SU-DHL-6 (cell line): ENCODE data around the gene EIF3F.

Experiments
- H2AFZ ChIP-seq: fragments of 200-600 bp; sonication (generic); 2 replicates; pipeline ENCODE4 v1.6.1; 2014; ENCODE audit warnings: low read depth, mild to moderate bottlenecking, moderate library complexity, mixed read lengths, antibody characterized with exemption, low read length; ENCODE audit not compliant: severe bottlenecking
- H3F3A ChIP-seq: fragments of 200-600 bp; shearing (Covaris generic); 2 replicates; pipeline ENCODE4 v1.6.0; 2016; ENCODE audit warnings: antibody characterized with exemption, mild to moderate bottlenecking; ENCODE audit not compliant: insufficient read depth
- H3K27ac ChIP-seq: fragments of 200-600 bp; sonication (generic); 2 replicates; pipeline ENCODE4 v1.5.1; 2016; ENCODE audit warnings: low read depth, mild to moderate bottlenecking, low read length, moderate library complexity, mixed read lengths
- H3K27me3 ChIP-seq: fragments of 200-600 bp; sonication (generic), shearing (Covaris generic); 2 replicates; pipeline ENCODE4 v1.6.0; 2014; ENCODE audit warnings: mild to moderate bottlenecking, low read length
- H3K36me3 ChIP-seq: fragments of 200-600 bp; sonication (generic); 2 replicates; pipeline ENCODE4 v1.6.1; 2014; ENCODE audit warnings: mild to moderate bottlenecking, low read length, mixed read lengths
- H3K4me2 ChIP-seq: fragments of 300-600, 200-600 bp; shearing (Covaris generic), sonication (generic); 2 replicates; pipeline ENCODE4 v1.6.0; 2014; ENCODE audit warnings: low read length, low read depth, mild to moderate bottlenecking; ENCODE audit not compliant: poor library complexity, severe bottlenecking
- H3K4me3 ChIP-seq: fragments of 200-600 bp; sonication (generic); 2 replicates; pipeline ENCODE4 v1.5.1; 2014; ENCODE audit warnings: antibody characterized with exemption, low read length, mild to moderate bottlenecking, mixed read lengths; ENCODE audit not compliant: insufficient read depth, poor library complexity, severe bottlenecking
- H3K79me2 ChIP-seq: fragments of 200-600 bp; sonication (generic); 2 replicates; pipeline ENCODE4 v1.6.1; 2014; ENCODE audit warnings: mild to moderate bottlenecking, low read length, moderate library complexity; ENCODE audit not compliant: insufficient read depth
- H3K9ac ChIP-seq: fragments of 200-600 bp; sonication (generic); 2 replicates; pipeline ENCODE4 v1.7.0; 2014; ENCODE audit warnings: mild to moderate bottlenecking, low read length
- H3K9me2 ChIP-seq: fragments of 200-600 bp; sonication (generic); replicated peaks from 2 replicates; pipeline ENCODE4 v1.6.1; 2014; ENCODE audit warnings: low read length; ENCODE audit not compliant: insufficient read depth
- H3K9me3 ChIP-seq: fragments of 200-600 bp; sonication (generic); 2 replicates; pipeline ENCODE4 v1.6.1; 2014; ENCODE audit warnings: low read length, mixed read lengths; ENCODE audit not compliant: insufficient read depth
- H4K20me1 ChIP-seq: fragments of 200-600 bp; sonication (generic); 2 replicates; pipeline ENCODE4 v1.6.1; 2014; ENCODE audit warnings: low read depth, mild to moderate bottlenecking, antibody characterized with exemption, low read length, moderate library complexity, mixed read lengths
- EZH2phosphoT487 ChIP-seq: fragments of 200-600 bp; sonication (generic), shearing (Covaris generic); conservative IDR thresholded peaks from 2 replicates; pipeline ENCODE4 v1.6.1; 2018; ENCODE audit warnings: mild to moderate bottlenecking, antibody characterized with exemption, low read length, moderate library complexity, mixed read lengths
- TF ChIP-seq, protein P1 (sequence below): fragments of 200-600 bp; sonication (generic); IDR thresholded peaks from one replicate; pipeline ENCODE4 v1.5.1; 2017; ENCODE audit warnings: antibody characterized with exemption, mild to moderate bottlenecking, low read length, moderate library complexity; ENCODE audit not compliant: insufficient read depth, poor library complexity, severe bottlenecking

The EIF3F gene

DNA sequence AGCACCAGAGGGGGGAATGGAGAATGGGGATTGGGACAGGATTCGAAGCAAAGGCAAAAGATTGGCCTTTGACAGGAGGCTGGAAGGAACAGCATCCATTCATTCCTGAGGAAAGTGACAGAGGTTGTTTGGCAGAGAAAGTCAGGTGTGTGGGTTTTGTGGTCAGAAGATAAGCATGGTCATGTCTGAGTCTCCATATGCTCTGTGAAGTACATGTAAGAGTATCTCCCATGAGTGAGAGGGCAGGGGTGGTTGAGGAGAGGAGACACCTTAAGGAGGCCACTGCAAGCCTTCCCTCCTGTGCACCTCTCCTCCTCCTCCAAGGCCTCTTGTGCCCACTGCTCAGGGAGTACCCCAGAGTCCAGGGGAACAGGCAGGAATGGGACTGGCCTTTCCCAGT, 20.0 kb upstream of the EIF3F start:
- Histone ChIP-seq H3K4me3 (no peak overlapping the region), H3K79me2 (no peaks in the 10 kb centered on the region), H4K20me1 (no peaks in the 10 kb centered on the region), H3K27ac (no peak overlapping the region), H3K9ac (no peak overlapping the region), H3K9me3 (no peaks in the 10 kb centered on the region), H3K4me2 (no peak overlapping the region), H3K27me3 (no peaks in the 10 kb centered on the region), H3F3A (no peaks in the 10 kb centered on the region), H3K36me3 (no peaks in the 10 kb centered on the region), H2AFZ (no peak overlapping the region), H3K9me2 (no peaks in the 10 kb centered on the region)
- TF ChIP-seq, protein P1, sequence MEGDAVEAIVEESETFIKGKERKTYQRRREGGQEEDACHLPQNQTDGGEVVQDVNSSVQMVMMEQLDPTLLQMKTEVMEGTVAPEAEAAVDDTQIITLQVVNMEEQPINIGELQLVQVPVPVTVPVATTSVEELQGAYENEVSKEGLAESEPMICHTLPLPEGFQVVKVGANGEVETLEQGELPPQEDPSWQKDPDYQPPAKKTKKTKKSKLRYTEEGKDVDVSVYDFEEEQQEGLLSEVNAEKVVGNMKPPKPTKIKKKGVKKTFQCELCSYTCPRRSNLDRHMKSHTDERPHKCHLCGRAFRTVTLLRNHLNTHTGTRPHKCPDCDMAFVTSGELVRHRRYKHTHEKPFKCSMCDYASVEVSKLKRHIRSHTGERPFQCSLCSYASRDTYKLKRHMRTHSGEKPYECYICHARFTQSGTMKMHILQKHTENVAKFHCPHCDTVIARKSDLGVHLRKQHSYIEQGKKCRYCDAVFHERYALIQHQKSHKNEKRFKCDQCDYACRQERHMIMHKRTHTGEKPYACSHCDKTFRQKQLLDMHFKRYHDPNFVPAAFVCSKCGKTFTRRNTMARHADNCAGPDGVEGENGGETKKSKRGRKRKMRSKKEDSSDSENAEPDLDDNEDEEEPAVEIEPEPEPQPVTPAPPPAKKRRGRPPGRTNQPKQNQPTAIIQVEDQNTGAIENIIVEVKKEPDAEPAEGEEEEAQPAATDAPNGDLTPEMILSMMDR: no peak
- TF ChIP-seq EZH2phosphoT487: no peak

DNA sequence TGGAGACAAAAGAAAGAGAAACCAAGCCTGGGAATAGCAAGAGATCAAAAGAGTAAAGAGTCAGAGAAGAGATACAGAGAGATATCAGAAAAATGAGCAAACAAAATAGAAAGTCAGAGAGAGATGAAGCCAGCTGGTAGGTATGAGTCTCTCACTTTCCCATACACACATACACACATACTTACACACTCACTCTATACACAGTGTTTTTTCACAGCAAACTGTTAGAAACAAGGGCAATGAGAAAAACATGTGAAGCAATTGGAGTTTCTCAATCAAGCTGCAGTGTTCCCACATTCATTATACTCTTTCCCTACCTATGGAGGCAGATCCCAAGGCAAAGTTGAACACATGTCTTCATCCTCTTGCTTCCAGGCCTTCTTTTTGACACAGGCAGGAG, 19.3 kb upstream of the EIF3F start:
- no peaks in the 10 kb centered on the region for H3K9me3 ChIP-seq
- H4K20me1 ChIP-seq: no peaks in the 10 kb centered on the region
- no peaks in the 10 kb centered on the region for H3K27me3 ChIP-seq
- no peak overlapping the region for H3K4me2 ChIP-seq
- no peak overlapping the region for H3K27ac ChIP-seq
- TF ChIP-seq EZH2phosphoT487: no peak
- TF ChIP-seq, protein P1: no peak
- no peaks in the 10 kb centered on the region for H3K79me2 ChIP-seq
- no peak overlapping the region for H2AFZ ChIP-seq
- H3K36me3 ChIP-seq: no peaks in the 10 kb centered on the region
- H3K9me2 ChIP-seq: no peaks in the 10 kb centered on the region
- no peaks in the 10 kb centered on the region for H3F3A ChIP-seq
- no peak overlapping the region for H3K4me3 ChIP-seq
- H3K9ac ChIP-seq: no peak overlapping the region

DNA sequence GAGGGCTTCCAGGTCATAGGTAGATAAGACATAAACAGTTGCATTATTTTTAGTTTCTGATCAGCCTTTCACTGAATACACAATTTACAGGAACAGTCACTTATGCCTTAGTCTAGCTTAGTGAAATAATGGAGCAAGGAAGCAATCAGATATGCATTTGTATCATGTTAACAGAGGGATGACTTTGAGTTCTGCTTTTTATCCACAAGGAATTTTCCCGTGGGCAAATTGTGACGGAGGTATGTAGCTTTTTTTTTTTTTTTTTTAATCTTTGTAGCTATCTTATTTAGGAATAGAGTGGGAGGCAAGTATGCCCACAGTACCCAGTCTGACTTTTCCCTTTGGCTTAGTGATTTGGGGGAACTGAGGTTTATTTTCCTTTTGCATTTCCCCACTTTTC, 18.5 kb upstream of the EIF3F start:
- Histone ChIP-seq H3F3A (no peaks in the 10 kb centered on the region), H3K4me2 (no peak overlapping the region), H3K27me3 (no peaks in the 10 kb centered on the region), H2AFZ (no peak overlapping the region), H3K36me3 (no peaks in the 10 kb centered on the region), H4K20me1 (no peaks in the 10 kb centered on the region), H3K79me2 (no peaks in the 10 kb centered on the region), H3K9me2 (no peaks in the 10 kb centered on the region), H3K27ac (no peak overlapping the region), H3K9ac (no peak overlapping the region), H3K9me3 (no peaks in the 10 kb centered on the region), H3K4me3 (no peak overlapping the region)
- TF ChIP-seq EZH2phosphoT487: no peak
- TF ChIP-seq, protein P1: no peak
